NCI-H2107 treated with DMSO at 0.1 percent for 48 hours (cell line): Measurements from ENCODE around the gene SVEP1.
"Not testable (repeated sequence)": the region's sequence is repeated elsewhere in the genome, so short reads cannot be mapped to it uniquely, and the experiment has no call there.

ENCODE experiments used
- DNase-seq: peaks from one replicate; lab custom pipeline; 2025; ENCODE audit not compliant: unreplicated experiment; lab: John Stamatoyannopoulos, UW

SVEP1 gene

GRCh38 chr9:110579862-110580219, 300 bp upstream of the SVEP1 start:
- no peak for DNase-seq

- no peak for DNase-seq
These were observed 937 bp downstream of the SVEP1 start for GRCh38 chr9:110578575-110579033.

- no peak for DNase-seq
These were observed 3.6 kb downstream of the SVEP1 start for GRCh38 chr9:110575945-110576344.

- no peak for DNase-seq
These were observed 4.4 kb downstream of the SVEP1 start for GRCh38 chr9:110575169-110575568.

GRCh38 chr9:110573305-110573704, 6.2 kb downstream of the SVEP1 start:
- DNase-seq = no peak

- no peak for DNase-seq
These were observed 7.6 kb downstream of the SVEP1 start for GRCh38 chr9:110571801-110572483.

GRCh38 chr9:110566156-110566555, 13.4 kb downstream of the SVEP1 start:
- DNase-seq = no peak

GRCh38 chr9:110561826-110562225, 17.7 kb downstream of the SVEP1 start:
- no peak for DNase-seq

GRCh38 chr9:110559869-110560268, 19.7 kb downstream of the SVEP1 start:
- no peak for DNase-seq

- no peak for DNase-seq
These were observed 23.8 kb downstream of the SVEP1 start for GRCh38 chr9:110555551-110556331.

- no peak for DNase-seq
These were observed 33.1 kb downstream of the SVEP1 start for GRCh38 chr9:110546411-110546871.

- no peak for DNase-seq
These were observed 33.8 kb downstream of the SVEP1 start for GRCh38 chr9:110545705-110546104.

GRCh38 chr9:110543631-110544051, 35.9 kb downstream of the SVEP1 start:
- no peak for DNase-seq

GRCh38 chr9:110541950-110542349, 37.6 kb downstream of the SVEP1 start:
- DNase-seq = no peak

- DNase-seq = no peak
These were observed 40.9 kb downstream of the SVEP1 start for GRCh38 chr9:110538647-110539041.

- no peak for DNase-seq
These were observed 41.5 kb downstream of the SVEP1 start for GRCh38 chr9:110537841-110538646.

GRCh38 chr9:110536822-110537221, 42.7 kb downstream of the SVEP1 start:
- DNase-seq = no peak

- DNase-seq = not testable (repeated sequence)
These were observed 45.4 kb downstream of the SVEP1 start for GRCh38 chr9:110534162-110534561.

GRCh38 chr9:110532908-110533665, 46.5 kb downstream of the SVEP1 start:
- no peak for DNase-seq

- DNase-seq = no peak
These were observed 47.8 kb downstream of the SVEP1 start for GRCh38 chr9:110531776-110532175.

- not testable (repeated sequence) for DNase-seq
These were observed 48.3 kb downstream of the SVEP1 start for GRCh38 chr9:110531241-110531640.
